ENCODE data around the gene FAM210A. TPM values are rescaled to one million over a fixed set of nuclear protein-coding genes. Genes with fewer than 3 reads are reported as not detected.

The FAM210A gene
- total and polyA plus RNA-seq, 3 experiments from 2014 or later = 15.5 to 38.8 (median 38.3) TPM

- Histone ChIP-seq H3K9me3 (ENCODE audit: low read length) (no peaks in the 10 kb centered on the region), H3K36me3 (ENCODE audit: insufficient read depth, low read length) (peaks cover 3% of the 10 kb centered on the region), H3K4me1 (ENCODE audit: insufficient read depth, low read length) (no peaks in the 10 kb centered on the region), H3K27ac (ENCODE audit: low read depth, low read length) (no peak overlapping the region), H3K27me3 (ENCODE audit: insufficient read depth, low read length, poor library complexity, severe bottlenecking) (no peaks in the 10 kb centered on the region), H3K4me3 (ENCODE audit: low read length) (no peak overlapping the region)
- Mint-ChIP-seq H3K36me3 (peaks cover 0 to 15% (median 2%) of the 10 kb centered on the region in 3 donors), H3K27me3 (no peaks in the 10 kb centered on the region), H3K4me3 (peak overlapping the region in 1 of 7 donors; percentile 7), H3K27ac (peak overlapping the region in 1 of 8 donors; percentile 17), H3K4me1 (peaks cover 2 to 10% (median 4%) of the 10 kb centered on the region in 3 donors), H3K9me3 (no peaks in the 10 kb centered on the region)
- CTCF ChIA-PET = no interaction called here
- POLR2A ChIA-PET = no interaction called here
- no peak for DNase-seq
These were observed 49.9 kb downstream of the FAM210A start for GRCh38 chr18:13676471-13676870.

- Mint-ChIP-seq H3K9me3 (no peaks in the 10 kb centered on the region), H3K4me3 (no peak overlapping the region)
- CTCF ChIA-PET = no interaction called here
These were observed 53.7 kb downstream of the FAM210A start for GRCh38 chr18:13672657-13673056.

GRCh38 chr18:13661779-13662256 lies 64.5 kb downstream of the FAM210A start:
- POLR2A ChIA-PET = no interaction called here
- Histone ChIP-seq H3K27me3 (ENCODE audit: insufficient read depth, low read length, poor library complexity, severe bottlenecking) (no peaks in the 10 kb centered on the region), H3K4me1 (ENCODE audit: insufficient read depth, low read length) (no peaks in the 10 kb centered on the region), H3K27ac (ENCODE audit: low read depth, low read length) (no peak overlapping the region), H3K4me3 (ENCODE audit: low read length) (no peak overlapping the region), H3K36me3 (ENCODE audit: insufficient read depth, low read length) (no peaks in the 10 kb centered on the region), H3K9me3 (ENCODE audit: low read length) (no peaks in the 10 kb centered on the region)
- H3K27ac Mint-ChIP-seq = peak overlapping the region in 1 of 8 donors; percentile 57
- H3K4me1 Mint-ChIP-seq = peaks cover 0 to 1% (median 0%) of the 10 kb centered on the region in 3 donors
- H3K4me3 Mint-ChIP-seq = no peak overlapping the region
- no peaks in the 10 kb centered on the region for H3K27me3 Mint-ChIP-seq
- DNase-seq = no peak
- CTCF ChIA-PET = no interaction called here
- peaks cover 3 to 36% (median 8%) of the 10 kb centered on the region in 3 donors for H3K36me3 Mint-ChIP-seq
- no peaks in the 10 kb centered on the region for H3K9me3 Mint-ChIP-seq

More at GRCh38 chr18:13672657-13673056, 53.7 kb downstream of the FAM210A start:
- Histone ChIP-seq H3K36me3 (ENCODE audit: insufficient read depth, low read length) (no peaks in the 10 kb centered on the region), H3K27ac (ENCODE audit: low read depth, low read length) (no peak overlapping the region), H3K9me3 (ENCODE audit: low read length) (no peaks in the 10 kb centered on the region), H3K4me1 (ENCODE audit: insufficient read depth, low read length) (no peaks in the 10 kb centered on the region), H3K4me3 (ENCODE audit: low read length) (no peak overlapping the region), H3K27me3 (ENCODE audit: insufficient read depth, low read length, poor library complexity, severe bottlenecking) (no peaks in the 10 kb centered on the region)
- Mint-ChIP-seq H3K27ac (peak overlapping the region in 1 of 8 donors; percentile 82), H3K27me3 (no peaks in the 10 kb centered on the region), H3K36me3 (peaks cover 0 to 20% (median 11%) of the 10 kb centered on the region in 3 donors), H3K4me1 (peaks cover 0 to 3% (median 2%) of the 10 kb centered on the region in 3 donors)
- POLR2A ChIA-PET = no interaction called here
- no peak for DNase-seq

- Mint-ChIP-seq H3K27me3 (no peaks in the 10 kb centered on the region), H3K4me1 (peaks cover 0 to 1% (median 0%) of the 10 kb centered on the region in 3 donors), H3K36me3 (peaks cover 0 to 30% (median 4%) of the 10 kb centered on the region in 3 donors), H3K27ac (no peak overlapping the region), H3K4me3 (no peak overlapping the region), H3K9me3 (no peaks in the 10 kb centered on the region)
- Histone ChIP-seq H3K9me3 (ENCODE audit: low read length) (no peaks in the 10 kb centered on the region), H3K4me1 (ENCODE audit: insufficient read depth, low read length) (no peaks in the 10 kb centered on the region), H3K4me3 (ENCODE audit: low read length) (no peak overlapping the region), H3K36me3 (ENCODE audit: insufficient read depth, low read length) (no peaks in the 10 kb centered on the region), H3K27ac (ENCODE audit: low read depth, low read length) (no peak overlapping the region), H3K27me3 (ENCODE audit: insufficient read depth, low read length, poor library complexity, severe bottlenecking) (no peaks in the 10 kb centered on the region)
- ChIA-PET POLR2A (no interaction called here), CTCF (no interaction called here)
- DNase-seq = no peak
These were observed 65.1 kb downstream of the FAM210A start for GRCh38 chr18:13661051-13661778.

GRCh38 chr18:13660510-13660909 lies 65.8 kb downstream of the FAM210A start:
- H3K4me3 Mint-ChIP-seq = no peak overlapping the region

GRCh38 chr18:13658436-13659204 lies 67.7 kb downstream of the FAM210A start:
- no peak overlapping the region for H3K4me3 Mint-ChIP-seq
- POLR2A ChIA-PET = no interaction called here
- Histone ChIP-seq H3K4me3 (ENCODE audit: low read length) (no peak overlapping the region), H3K27ac (ENCODE audit: low read depth, low read length) (no peak overlapping the region), H3K36me3 (ENCODE audit: insufficient read depth, low read length) (no peaks in the 10 kb centered on the region), H3K27me3 (ENCODE audit: insufficient read depth, low read length, poor library complexity, severe bottlenecking) (no peaks in the 10 kb centered on the region), H3K4me1 (ENCODE audit: insufficient read depth, low read length) (no peaks in the 10 kb centered on the region), H3K9me3 (ENCODE audit: low read length) (no peaks in the 10 kb centered on the region)
- H3K27ac Mint-ChIP-seq = peak overlapping the region in 1 of 8 donors; percentile 33
- H3K27me3 Mint-ChIP-seq = no peaks in the 10 kb centered on the region
- CTCF ChIA-PET = no interaction called here
- H3K9me3 Mint-ChIP-seq = peaks cover 0 to 2% (median 0%) of the 10 kb centered on the region in 5 donors
- no peak for DNase-seq
- peaks cover 0 to 13% (median 4%) of the 10 kb centered on the region in 3 donors for H3K36me3 Mint-ChIP-seq
- peaks cover 0 to 1% (median 0%) of the 10 kb centered on the region in 3 donors for H3K4me1 Mint-ChIP-seq

More at GRCh38 chr18:13660510-13660909, 65.8 kb downstream of the FAM210A start:
- ChIA-PET POLR2A (no interaction called here), CTCF (no interaction called here)
- no peaks in the 10 kb centered on the region for H3K36me3 ChIP-seq (ENCODE audit: insufficient read depth, low read length)
- no peaks in the 10 kb centered on the region for H3K9me3 ChIP-seq (ENCODE audit: low read length)
- peaks cover 0 to 25% (median 4%) of the 10 kb centered on the region in 3 donors for H3K36me3 Mint-ChIP-seq
- no peak overlapping the region for H3K27ac ChIP-seq (ENCODE audit: low read depth, low read length)
- H3K27me3 ChIP-seq (ENCODE audit: insufficient read depth, low read length, poor library complexity, severe bottlenecking) = no peaks in the 10 kb centered on the region
- no peaks in the 10 kb centered on the region for H3K27me3 Mint-ChIP-seq
- DNase-seq = no peak
- peaks cover 0 to 1% (median 0%) of the 10 kb centered on the region in 3 donors for H3K4me1 Mint-ChIP-seq
- no peak overlapping the region for H3K4me3 ChIP-seq (ENCODE audit: low read length)
- H3K27ac Mint-ChIP-seq = no peak overlapping the region
- no peaks in the 10 kb centered on the region for H3K4me1 ChIP-seq (ENCODE audit: insufficient read depth, low read length)
- no peaks in the 10 kb centered on the region for H3K9me3 Mint-ChIP-seq

- no peak for DNase-seq
- peaks cover 0 to 1% (median 0%) of the 10 kb centered on the region in 3 donors for H3K4me1 Mint-ChIP-seq
- Histone ChIP-seq H3K36me3 (ENCODE audit: insufficient read depth, low read length) (no peaks in the 10 kb centered on the region), H3K27me3 (ENCODE audit: insufficient read depth, low read length, poor library complexity, severe bottlenecking) (no peaks in the 10 kb centered on the region), H3K27ac (ENCODE audit: low read depth, low read length) (no peak overlapping the region), H3K9me3 (ENCODE audit: low read length) (no peaks in the 10 kb centered on the region), H3K4me1 (ENCODE audit: insufficient read depth, low read length) (no peaks in the 10 kb centered on the region), H3K4me3 (ENCODE audit: low read length) (no peak overlapping the region)
- peaks cover 0 to 2% (median 0%) of the 10 kb centered on the region in 5 donors for H3K9me3 Mint-ChIP-seq
- H3K36me3 Mint-ChIP-seq = peaks cover 0 to 9% (median 2%) of the 10 kb centered on the region in 3 donors
- no peak overlapping the region for H3K4me3 Mint-ChIP-seq
- POLR2A ChIA-PET = no interaction called here
- CTCF ChIA-PET = no interaction called here
- H3K27ac Mint-ChIP-seq = peak overlapping the region in 1 of 8 donors; percentile 33
- no peaks in the 10 kb centered on the region for H3K27me3 Mint-ChIP-seq
These were observed 68.4 kb downstream of the FAM210A start for GRCh38 chr18:13657974-13658373.

Measured in CD8-positive, alpha-beta memory T cell (primary cell).